ENCODE measurements around the gene AFF1. TPM values are rescaled to one million over a fixed set of nuclear protein-coding genes. Genes with fewer than 3 reads are reported as not detected.

AFF1 gene
- total and polyA plus RNA-seq, 4 donors, result 4.8 to 107 (median 57.3) TPM

- Histone ChIP-seq H3K36me3 (ENCODE audit: control insufficient read depth in 1 of 2, insufficient read depth in 2 of 2, low read length in 1 of 2) (peaks cover 0 to 2% of the 10 kb centered on the region in 2 donors), H3K27me3 (ENCODE audit: control insufficient read depth in 1 of 2, insufficient read depth in 2 of 2, low read length in 1 of 2) (no peaks in the 10 kb centered on the region), H3K4me3 (ENCODE audit: low read length in 2 of 2) (no peak overlapping the region), H3K4me1 (ENCODE audit: control insufficient read depth in 1 of 2, insufficient read depth in 2 of 2, low read length in 2 of 2) (peaks cover 9 to 14% of the 10 kb centered on the region in 2 donors), H3K27ac (ENCODE audit: low read depth in 1 of 2, low read length in 2 of 2) (peak overlapping the region; percentile 54 to 61), H3K9me3 (ENCODE audit: control insufficient read depth, low read length) (no peaks in the 10 kb centered on the region)
- DNase-seq (no peak), ATAC-seq (ENCODE audit: low FRiP score) (peak; percentile 49)
- WGBS, 2 donors, result 26 to 27% methylated on average over 10 of the region's 10 CpGs
- intact Hi-C loops (cut with DNase I), result no loop called here
Measured at GRCh38 chr4:87051121-87051713, 116.4 kb downstream of the AFF1 start.

DNA sequence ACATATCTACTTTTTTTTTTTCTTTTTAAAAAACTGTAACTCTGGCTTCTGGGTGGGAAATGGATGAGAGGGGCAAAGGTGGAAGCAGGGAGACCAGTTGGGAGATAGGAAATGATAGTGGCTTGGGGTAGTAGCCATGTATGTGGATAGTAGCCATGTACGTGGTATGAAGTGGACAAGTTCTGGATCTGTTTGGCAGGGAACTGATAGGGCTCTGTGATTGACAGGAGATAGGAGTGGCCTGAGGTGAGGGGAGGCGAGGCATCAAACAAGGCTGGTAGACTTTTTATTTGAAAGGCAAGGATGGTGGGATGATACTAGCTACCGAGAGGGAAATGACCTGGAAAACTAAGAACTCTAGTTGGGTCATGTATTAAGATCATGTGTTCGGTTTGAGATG lies 117.8 kb downstream of the AFF1 start:
- intact Hi-C loops (cut with DNase I), result no loop called here
- WGBS, 2 donors, result 90% methylated on average over 4 of the region's 4 CpGs
- Histone ChIP-seq H3K36me3 (ENCODE audit: control insufficient read depth in 1 of 2, insufficient read depth in 2 of 2, low read length in 1 of 2) (no peaks in the 10 kb centered on the region), H3K27ac (ENCODE audit: low read depth in 1 of 2, low read length in 2 of 2) (peak overlapping the region in 1 of 2 donors; percentile 64), H3K27me3 (ENCODE audit: control insufficient read depth in 1 of 2, insufficient read depth in 2 of 2, low read length in 1 of 2) (no peaks in the 10 kb centered on the region), H3K4me3 (ENCODE audit: low read length in 2 of 2) (no peak overlapping the region), H3K4me1 (ENCODE audit: control insufficient read depth in 1 of 2, insufficient read depth in 2 of 2, low read length in 2 of 2) (peaks cover 11 to 16% of the 10 kb centered on the region in 2 donors), H3K9me3 (ENCODE audit: control insufficient read depth, low read length) (no peaks in the 10 kb centered on the region)
- ATAC-seq (ENCODE audit: low FRiP score) (no peak), DNase-seq (no peak)

DNA sequence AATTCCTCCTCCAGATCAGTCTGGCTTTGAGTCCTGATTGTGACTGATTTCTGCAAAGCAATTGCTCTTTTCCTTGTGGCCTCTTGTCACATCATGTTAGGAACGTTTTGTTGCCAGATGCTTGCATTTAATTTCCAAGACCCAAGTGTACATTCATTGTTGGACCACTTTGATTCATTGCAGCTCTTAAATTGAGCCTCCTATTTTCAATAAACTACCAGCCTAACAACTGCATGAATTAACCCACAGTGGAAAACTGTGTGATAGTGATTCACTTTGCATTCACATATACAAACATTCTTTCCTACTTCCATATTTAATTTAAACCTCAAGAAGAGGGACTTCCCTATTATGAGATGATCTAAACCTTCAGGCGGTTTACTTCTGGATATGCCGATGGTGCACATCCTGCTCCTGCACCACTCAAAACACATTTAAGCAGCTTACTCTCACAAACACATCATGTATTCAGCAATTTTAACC lies 118.4 kb downstream of the AFF1 start:
- Histone ChIP-seq H3K27me3 (ENCODE audit: control insufficient read depth in 1 of 2, insufficient read depth in 2 of 2, low read length in 1 of 2) (no peaks in the 10 kb centered on the region), H3K27ac (ENCODE audit: low read depth in 1 of 2, low read length in 2 of 2) (peak overlapping the region in 1 of 2 donors; percentile 60), H3K36me3 (ENCODE audit: control insufficient read depth in 1 of 2, insufficient read depth in 2 of 2, low read length in 1 of 2) (no peaks in the 10 kb centered on the region), H3K4me1 (ENCODE audit: control insufficient read depth in 1 of 2, insufficient read depth in 2 of 2, low read length in 2 of 2) (peaks cover 15 to 20% of the 10 kb centered on the region in 2 donors), H3K9me3 (ENCODE audit: control insufficient read depth, low read length) (no peaks in the 10 kb centered on the region), H3K4me3 (ENCODE audit: low read length in 2 of 2) (no peak overlapping the region)
- DNase-seq (no peak), ATAC-seq (ENCODE audit: low FRiP score) (no peak)
- WGBS, 2 donors, result 58 to 64% methylated on average over 3 of the region's 3 CpGs
- intact Hi-C loops (cut with DNase I), result no loop called here

- ATAC-seq (ENCODE audit: low FRiP score), result no peak
- intact Hi-C loops (cut with DNase I), result no loop called here
- 32 to 35% methylated on average over 10 of the region's 10 CpGs for WGBS, 2 donors
- H3K9me3 ChIP-seq (ENCODE audit: control insufficient read depth, low read length), result no peaks in the 10 kb centered on the region
- no peaks in the 10 kb centered on the region for H3K27me3 ChIP-seq (ENCODE audit: control insufficient read depth in 1 of 2, insufficient read depth in 2 of 2, low read length in 1 of 2)
- H3K4me3 ChIP-seq (ENCODE audit: low read length in 2 of 2), result no peak overlapping the region
- H3K36me3 ChIP-seq (ENCODE audit: control insufficient read depth in 1 of 2, insufficient read depth in 2 of 2, low read length in 1 of 2), result no peaks in the 10 kb centered on the region
- DNase-seq, result no peak
- H3K4me1 ChIP-seq (ENCODE audit: control insufficient read depth in 1 of 2, insufficient read depth in 2 of 2, low read length in 2 of 2), result peaks cover 19 to 20% of the 10 kb centered on the region in 2 donors
- peak overlapping the region; percentile 90 for H3K27ac ChIP-seq (ENCODE audit: low read depth in 1 of 2, low read length in 2 of 2)
Measured at GRCh38 chr4:87053802-87054767, 119.3 kb downstream of the AFF1 start.

DNA sequence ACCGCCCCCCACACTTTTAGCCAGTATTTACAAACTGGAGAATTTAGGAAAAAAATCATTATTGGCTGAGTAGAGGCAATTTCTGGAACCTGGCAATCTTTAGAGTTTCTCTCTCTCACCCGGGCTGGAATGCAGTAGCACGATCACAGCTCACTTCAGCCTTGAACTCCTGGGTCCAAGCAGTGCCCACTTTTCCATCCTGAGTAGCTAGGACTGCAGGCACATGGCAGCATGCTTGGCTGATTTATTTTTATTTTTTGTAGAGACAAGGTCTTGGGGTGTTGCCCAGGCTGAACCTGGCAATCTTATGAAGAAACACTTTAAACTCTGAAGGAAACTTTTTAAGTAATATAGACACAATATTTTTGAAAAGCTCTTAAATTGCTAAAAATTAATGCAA lies 120.1 kb downstream of the AFF1 start:
- WGBS, 2 donors, result 0 to 6% methylated on average over 3 of the region's 3 CpGs
- no peak for DNase-seq
- intact Hi-C loops (cut with DNase I), result loop anchor here in 1 of 2 donors (5.0 kb wide), 1 partner anchor 48 kb away; no protein-coding TSS in a partner anchor
- H3K27ac ChIP-seq (ENCODE audit: low read depth in 1 of 2, low read length in 2 of 2), result peak overlapping the region; percentile 77 to 90
- H3K27me3 ChIP-seq (ENCODE audit: control insufficient read depth in 1 of 2, insufficient read depth in 2 of 2, low read length in 1 of 2), result no peaks in the 10 kb centered on the region
- H3K4me1 ChIP-seq (ENCODE audit: control insufficient read depth in 1 of 2, insufficient read depth in 2 of 2, low read length in 2 of 2), result peaks cover 19 to 20% of the 10 kb centered on the region in 2 donors
- no peaks in the 10 kb centered on the region for H3K9me3 ChIP-seq (ENCODE audit: control insufficient read depth, low read length)
- peak; percentile 53 for ATAC-seq (ENCODE audit: low FRiP score)
- H3K4me3 ChIP-seq (ENCODE audit: low read length in 2 of 2), result no peak overlapping the region
- H3K36me3 ChIP-seq (ENCODE audit: control insufficient read depth in 1 of 2, insufficient read depth in 2 of 2, low read length in 1 of 2), result no peaks in the 10 kb centered on the region

GRCh38 chr4:87055311-87055710 lies 120.5 kb downstream of the AFF1 start:
- Histone ChIP-seq H3K9me3 (ENCODE audit: control insufficient read depth, low read length) (no peaks in the 10 kb centered on the region), H3K4me1 (ENCODE audit: control insufficient read depth in 1 of 2, insufficient read depth in 2 of 2, low read length in 2 of 2) (peaks cover 19 to 20% of the 10 kb centered on the region in 2 donors), H3K27ac (ENCODE audit: low read depth in 1 of 2, low read length in 2 of 2) (peak overlapping the region; percentile 76 to 84), H3K27me3 (ENCODE audit: control insufficient read depth in 1 of 2, insufficient read depth in 2 of 2, low read length in 1 of 2) (no peaks in the 10 kb centered on the region), H3K4me3 (ENCODE audit: low read length in 2 of 2) (no peak overlapping the region), H3K36me3 (ENCODE audit: control insufficient read depth in 1 of 2, insufficient read depth in 2 of 2, low read length in 1 of 2) (no peaks in the 10 kb centered on the region)
- ATAC-seq (ENCODE audit: low FRiP score) (peak; percentile 19), DNase-seq (no peak)
- intact Hi-C loops (cut with DNase I), result loop anchor here in 1 of 2 donors (5.0 kb wide), 1 partner anchor 48 kb away; no protein-coding TSS in a partner anchor
- WGBS, 2 donors, result 5 to 19% methylated on average over 2 of the region's 2 CpGs

DNA sequence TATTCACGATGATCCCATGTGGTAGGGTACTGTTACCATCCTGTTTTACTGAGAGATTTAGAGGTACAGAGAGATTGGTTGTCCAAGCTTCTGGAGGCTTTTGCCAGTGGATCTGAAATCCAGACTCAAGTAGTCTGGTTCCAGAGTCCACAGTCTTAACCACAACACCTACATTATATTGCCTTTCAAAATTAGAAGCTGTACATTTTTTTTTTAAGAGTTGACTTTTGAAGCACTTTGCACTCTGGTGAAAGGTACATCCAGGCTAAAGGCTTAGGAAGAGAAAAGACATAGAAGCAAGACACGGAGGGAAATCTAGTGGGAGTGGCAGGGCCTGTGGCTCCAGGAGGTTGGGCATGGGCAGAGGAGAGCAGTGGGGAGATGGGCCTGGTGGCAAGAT lies 122.1 kb downstream of the AFF1 start:
- Histone ChIP-seq H3K4me1 (ENCODE audit: control insufficient read depth in 1 of 2, insufficient read depth in 2 of 2, low read length in 2 of 2) (peaks cover 12 to 19% of the 10 kb centered on the region in 2 donors), H3K9me3 (ENCODE audit: control insufficient read depth, low read length) (no peaks in the 10 kb centered on the region), H3K36me3 (ENCODE audit: control insufficient read depth in 1 of 2, insufficient read depth in 2 of 2, low read length in 1 of 2) (no peaks in the 10 kb centered on the region), H3K27ac (ENCODE audit: low read depth in 1 of 2, low read length in 2 of 2) (peak overlapping the region in 1 of 2 donors; percentile 75), H3K27me3 (ENCODE audit: control insufficient read depth in 1 of 2, insufficient read depth in 2 of 2, low read length in 1 of 2) (no peaks in the 10 kb centered on the region), H3K4me3 (ENCODE audit: low read length in 2 of 2) (no peak overlapping the region)
- DNase-seq (no peak), ATAC-seq (ENCODE audit: low FRiP score) (no peak)
- WGBS, 2 donors, result 78 to 86% methylated on average over 2 of the region's 2 CpGs
- intact Hi-C loops (cut with DNase I), result loop anchor here in 1 of 2 donors (5.0 kb wide), 1 partner anchor 50 kb away; no protein-coding TSS in a partner anchor

- Histone ChIP-seq H3K27ac (ENCODE audit: low read depth in 1 of 2, low read length in 2 of 2) (peak overlapping the region; percentile 4 to 28), H3K4me1 (ENCODE audit: control insufficient read depth in 1 of 2, insufficient read depth in 2 of 2, low read length in 2 of 2) (peaks cover 11 to 19% of the 10 kb centered on the region in 2 donors), H3K4me3 (ENCODE audit: low read length in 2 of 2) (no peak overlapping the region), H3K36me3 (ENCODE audit: control insufficient read depth in 1 of 2, insufficient read depth in 2 of 2, low read length in 1 of 2) (no peaks in the 10 kb centered on the region), H3K9me3 (ENCODE audit: control insufficient read depth, low read length) (no peaks in the 10 kb centered on the region), H3K27me3 (ENCODE audit: control insufficient read depth in 1 of 2, insufficient read depth in 2 of 2, low read length in 1 of 2) (no peaks in the 10 kb centered on the region)
- no peak for ATAC-seq (ENCODE audit: low FRiP score)
- intact Hi-C loops (cut with DNase I), result loop anchor here in 1 of 2 donors (5.0 kb wide), 1 partner anchor 51 kb away; no protein-coding TSS in a partner anchor
- DNase-seq, result no peak
- 53 to 57% methylated on average over 6 of the region's 6 CpGs for WGBS, 2 donors
Measured at GRCh38 chr4:87057835-87058355, 123.1 kb downstream of the AFF1 start.
